Vagina (tissue), 2 donors: ENCODE measurements around the gene FOXL3.

Experiments used
- POLR2A ChIP-seq, 2 donors: fragments of 450-650 bp; IDR thresholded peaks; one replicate each; pipeline ENCODE4 v1.6.1; 2017; ENCODE audit warnings: antibody characterized with exemption in 2 of 2, mild to moderate bottlenecking in 2 of 2, moderate library complexity in 2 of 2
- TF ChIP-seq, protein P1 (sequence below), 3 experiments: fragments of 450-650 bp in 2 of 3; fragments of 200-600 bp in 1 of 3; sonication (generic) in 1 of 3; IDR thresholded peaks; one replicate each; pipeline ENCODE4 v1.5.1; 2017 to 2019; ENCODE audit warnings: antibody characterized with exemption in 3 of 3, mild to moderate bottlenecking in 2 of 3, moderate library complexity in 2 of 3

DNA sequence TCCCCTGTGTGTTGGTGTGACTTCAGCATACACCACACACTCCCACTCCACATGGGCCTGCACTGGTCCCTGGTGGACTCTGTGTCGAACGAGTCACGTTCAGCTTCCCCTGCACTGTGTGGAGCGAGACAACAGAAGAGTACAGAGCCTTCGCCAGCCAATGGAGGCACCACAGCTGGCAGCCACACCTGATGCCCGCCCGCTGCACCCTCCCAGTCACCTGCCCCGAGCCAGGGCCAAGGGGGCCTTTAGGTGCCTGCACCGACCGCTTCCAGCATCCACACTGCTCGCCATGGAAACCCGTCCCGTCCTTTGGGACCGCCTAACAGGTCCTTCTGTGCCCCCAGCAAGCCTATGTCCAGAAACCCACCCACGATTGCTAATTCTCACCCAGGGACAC is 9.2 kb downstream of the FOXL3 start:
- TF ChIP-seq, protein P1, sequence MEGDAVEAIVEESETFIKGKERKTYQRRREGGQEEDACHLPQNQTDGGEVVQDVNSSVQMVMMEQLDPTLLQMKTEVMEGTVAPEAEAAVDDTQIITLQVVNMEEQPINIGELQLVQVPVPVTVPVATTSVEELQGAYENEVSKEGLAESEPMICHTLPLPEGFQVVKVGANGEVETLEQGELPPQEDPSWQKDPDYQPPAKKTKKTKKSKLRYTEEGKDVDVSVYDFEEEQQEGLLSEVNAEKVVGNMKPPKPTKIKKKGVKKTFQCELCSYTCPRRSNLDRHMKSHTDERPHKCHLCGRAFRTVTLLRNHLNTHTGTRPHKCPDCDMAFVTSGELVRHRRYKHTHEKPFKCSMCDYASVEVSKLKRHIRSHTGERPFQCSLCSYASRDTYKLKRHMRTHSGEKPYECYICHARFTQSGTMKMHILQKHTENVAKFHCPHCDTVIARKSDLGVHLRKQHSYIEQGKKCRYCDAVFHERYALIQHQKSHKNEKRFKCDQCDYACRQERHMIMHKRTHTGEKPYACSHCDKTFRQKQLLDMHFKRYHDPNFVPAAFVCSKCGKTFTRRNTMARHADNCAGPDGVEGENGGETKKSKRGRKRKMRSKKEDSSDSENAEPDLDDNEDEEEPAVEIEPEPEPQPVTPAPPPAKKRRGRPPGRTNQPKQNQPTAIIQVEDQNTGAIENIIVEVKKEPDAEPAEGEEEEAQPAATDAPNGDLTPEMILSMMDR (IDR thresholded peaks at IDR 0.05) = no peak
- TF ChIP-seq POLR2A (IDR thresholded peaks at IDR 0.05) = no peak
